Fibroblast of skin of back (primary cell): ENCODE measurements around the gene NGEF.
A peak's percentile ranks its signal among the peaks of the same experiment; 100 is the strongest.
"Not testable (repeated sequence)": the region's sequence is repeated elsewhere in the genome, so short reads cannot be mapped to it uniquely, and the experiment has no call there.

ENCODE experiments used
- DNase-seq: peaks from one replicate; pipeline ENCODE4 v3.0.0-alpha.2; 2013

Gene NGEF

GRCh38 chr2:232866104-232866503 is 147.0 kb downstream of the NGEF start:
- no peak for DNase-seq

GRCh38 chr2:232865165-232865564 is 147.9 kb downstream of the NGEF start:
- no peak for DNase-seq

- no peak for DNase-seq
These were observed 149.1 kb downstream of the NGEF start for GRCh38 chr2:232863996-232864395.

GRCh38 chr2:232861353-232861752 is 151.7 kb downstream of the NGEF start:
- DNase-seq: no peak

GRCh38 chr2:232860593-232861241 is 152.3 kb downstream of the NGEF start:
- DNase-seq: no peak

- DNase-seq: no peak
These were observed 153.6 kb downstream of the NGEF start for GRCh38 chr2:232859385-232859916.

- DNase-seq: no peak
These were observed 155.9 kb downstream of the NGEF start for GRCh38 chr2:232857158-232857563.

GRCh38 chr2:232854082-232854481 is 159.0 kb downstream of the NGEF start:
- peak; percentile 60 for DNase-seq

- no peak for DNase-seq
These were observed 160.4 kb downstream of the NGEF start for GRCh38 chr2:232852676-232853075.

GRCh38 chr2:232852081-232852480 is 161.0 kb downstream of the NGEF start:
- not testable (repeated sequence) for DNase-seq

- no peak for DNase-seq
These were observed 163.0 kb downstream of the NGEF start for GRCh38 chr2:232850039-232850438.

- no peak for DNase-seq
These were observed 167.0 kb downstream of the NGEF start for GRCh38 chr2:232846055-232846454.

- no peak for DNase-seq
These were observed 169.2 kb downstream of the NGEF start for GRCh38 chr2:232843834-232844233.

GRCh38 chr2:232842689-232843088 is 170.4 kb downstream of the NGEF start:
- no peak for DNase-seq

- DNase-seq: no peak
These were observed 173.5 kb downstream of the NGEF start for GRCh38 chr2:232839411-232840079.

- no peak for DNase-seq
These were observed 174.6 kb downstream of the NGEF start for GRCh38 chr2:232838406-232838874.

GRCh38 chr2:232836934-232837333 is 176.1 kb downstream of the NGEF start:
- no peak for DNase-seq

- DNase-seq: no peak
These were observed 177.3 kb downstream of the NGEF start for GRCh38 chr2:232835687-232836208.

GRCh38 chr2:232833830-232834229 is 179.2 kb downstream of the NGEF start:
- no peak for DNase-seq

- DNase-seq: no peak
These were observed 181.6 kb downstream of the NGEF start for GRCh38 chr2:232831496-232831895.

GRCh38 chr2:232829988-232830387 is 183.1 kb downstream of the NGEF start:
- no peak for DNase-seq
